ENCODE measurements around the gene KIAA0753. TPM values are rescaled to one million over a fixed set of nuclear protein-coding genes. Genes with fewer than 3 reads are reported as not detected.

Gene KIAA0753
- total RNA-seq, 1 experiment from 2014 or later, result 21.7 TPM

DNA sequence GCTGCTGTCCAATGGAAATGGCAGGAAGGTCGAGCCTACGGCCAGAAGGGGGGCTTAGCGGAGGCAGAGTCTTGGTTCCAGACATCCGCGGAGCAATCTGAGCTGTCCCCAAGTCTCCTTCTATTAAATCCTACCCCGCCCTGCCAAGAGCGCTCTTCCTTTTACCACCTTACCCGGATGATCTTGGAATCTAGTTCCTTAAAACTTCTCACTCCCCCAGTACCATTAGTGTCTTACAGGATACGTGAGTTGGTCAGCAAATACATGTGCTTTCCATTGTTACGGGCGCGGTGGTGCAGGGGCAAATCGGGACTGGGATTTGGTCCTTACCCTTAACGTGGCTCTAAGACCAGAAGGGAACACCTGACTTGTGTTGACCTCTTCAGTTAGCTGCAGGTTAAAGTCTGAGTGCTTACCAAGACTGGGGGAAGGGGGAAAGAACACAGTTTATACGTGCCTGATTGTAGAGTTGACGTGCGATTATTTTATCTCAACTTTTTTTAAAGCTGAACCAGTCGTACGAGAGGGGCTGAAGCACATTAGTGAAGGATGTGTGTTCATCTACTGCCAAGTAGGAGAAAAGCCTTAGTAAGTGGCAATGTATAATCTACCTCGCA is 844 bp upstream of the KIAA0753 start:
- DNase-seq (ENCODE audit: low spot score), result peak; percentile 54

DNA sequence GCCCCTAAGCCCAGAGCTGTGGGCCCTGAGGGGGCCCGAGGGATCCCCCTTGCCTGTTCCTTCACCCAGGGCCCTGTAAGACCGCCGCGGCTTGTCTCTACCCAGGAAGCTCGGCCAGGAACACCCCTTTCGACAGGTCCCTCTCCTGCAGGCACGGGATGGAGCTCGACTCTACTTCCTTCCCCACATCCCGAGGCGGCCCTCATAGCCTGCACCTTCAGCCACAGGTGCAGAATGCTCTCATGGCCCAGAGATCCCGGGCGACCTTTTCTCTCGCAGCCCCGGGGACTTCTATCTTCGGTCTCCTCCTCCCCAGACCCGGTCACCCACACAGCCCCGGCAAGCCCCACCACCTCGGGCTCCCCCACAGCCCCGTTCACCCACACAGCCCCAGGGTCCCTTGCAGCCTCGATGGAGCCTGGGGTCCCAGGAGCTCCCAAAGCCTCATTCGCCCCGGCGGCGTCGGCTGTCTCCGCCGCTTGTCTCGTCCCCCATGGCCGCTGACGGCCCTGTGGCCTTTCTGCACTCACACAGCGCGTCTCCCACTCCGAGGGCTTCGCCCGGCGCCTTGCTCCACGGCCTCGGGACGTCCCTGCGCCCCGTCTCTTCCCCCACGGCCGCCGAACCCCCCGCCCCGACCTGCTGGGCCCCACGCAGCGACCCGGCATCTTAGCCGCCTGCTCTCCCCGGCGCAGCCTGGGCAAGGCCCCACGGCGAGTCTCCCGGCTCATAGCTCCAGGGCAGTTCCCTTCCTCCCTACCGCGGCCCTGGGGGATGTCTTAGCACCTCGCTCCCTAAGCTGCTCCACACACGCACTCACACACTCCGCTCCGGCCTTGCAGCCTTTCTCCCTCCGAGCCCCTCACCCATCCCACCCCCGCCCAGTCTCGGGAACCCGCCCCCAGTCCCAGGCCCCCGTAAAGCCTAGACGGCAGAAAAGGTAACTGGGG is 650 bp downstream of the KIAA0753 start:
- peak; percentile 21 for DNase-seq (ENCODE audit: low spot score)

DNA sequence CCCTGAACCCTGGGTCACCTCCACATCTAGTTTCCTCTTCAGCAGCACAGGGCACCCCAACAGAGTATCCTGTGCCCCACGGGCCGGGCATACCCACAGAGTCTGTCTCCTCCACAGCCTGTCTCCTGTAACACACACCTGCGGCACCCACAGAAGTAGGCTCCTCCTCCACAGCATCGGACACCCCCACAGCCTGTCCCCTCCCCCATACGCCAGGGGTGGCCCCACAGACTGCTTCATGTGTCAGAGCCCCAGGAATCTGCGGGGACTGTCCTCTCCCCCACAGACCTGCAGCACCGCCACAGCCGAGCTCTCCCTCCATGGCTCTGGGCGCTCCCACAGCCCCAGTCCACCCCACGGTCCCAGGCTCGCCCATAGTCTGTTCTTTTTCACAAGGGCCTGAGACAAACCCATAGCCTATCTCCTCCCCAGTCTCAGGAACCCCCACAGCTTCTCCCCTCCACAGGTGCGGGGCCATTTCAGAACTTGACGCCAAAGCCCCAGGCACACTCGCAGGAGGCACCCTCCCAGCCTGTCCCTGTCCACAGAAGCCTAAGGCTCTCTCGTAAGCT is 1.4 kb downstream of the KIAA0753 start:
- DNase-seq (ENCODE audit: low spot score), result no peak

DNA sequence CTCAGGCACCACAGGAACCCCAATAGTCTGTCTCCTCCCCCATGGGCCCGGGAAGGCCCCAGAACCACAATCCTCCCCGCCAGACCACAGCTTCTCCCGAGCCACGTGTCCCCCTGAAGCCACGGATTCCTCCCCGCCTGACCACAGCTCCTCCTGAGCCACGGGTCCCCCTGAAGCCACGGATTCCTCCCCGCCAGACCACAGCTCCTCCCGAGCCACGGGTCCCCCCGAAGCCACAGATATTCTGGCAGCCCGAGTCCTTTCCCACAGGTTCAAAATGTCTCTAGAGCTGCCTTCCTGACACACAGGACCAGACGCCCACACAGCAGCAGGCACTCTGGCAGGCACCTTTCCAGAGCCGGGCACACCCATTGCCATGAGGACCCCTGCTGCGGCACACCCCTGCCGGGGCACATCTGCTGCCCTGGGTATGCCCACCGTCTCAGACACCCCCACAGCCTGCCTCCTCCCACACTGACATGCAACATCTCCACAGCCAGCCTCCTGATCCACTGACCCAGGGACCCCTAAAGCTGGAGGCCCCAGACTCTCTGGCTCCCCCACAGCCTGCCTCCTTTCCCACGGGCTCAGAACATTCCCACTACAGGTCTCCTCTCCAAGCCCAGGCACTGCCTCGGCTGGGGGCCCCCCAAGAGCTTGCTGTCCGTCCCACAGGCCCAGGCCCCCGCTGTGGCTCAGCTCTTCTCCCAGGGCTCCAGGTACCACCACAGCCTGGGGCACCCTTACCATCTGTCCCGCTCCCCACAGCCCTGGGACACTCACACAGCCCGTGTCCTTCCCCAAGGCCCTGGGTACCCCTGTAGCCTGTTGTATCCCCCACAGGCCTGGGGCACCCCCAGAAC is 2.2 kb downstream of the KIAA0753 start:
- no peak for DNase-seq (ENCODE audit: low spot score)

DNA sequence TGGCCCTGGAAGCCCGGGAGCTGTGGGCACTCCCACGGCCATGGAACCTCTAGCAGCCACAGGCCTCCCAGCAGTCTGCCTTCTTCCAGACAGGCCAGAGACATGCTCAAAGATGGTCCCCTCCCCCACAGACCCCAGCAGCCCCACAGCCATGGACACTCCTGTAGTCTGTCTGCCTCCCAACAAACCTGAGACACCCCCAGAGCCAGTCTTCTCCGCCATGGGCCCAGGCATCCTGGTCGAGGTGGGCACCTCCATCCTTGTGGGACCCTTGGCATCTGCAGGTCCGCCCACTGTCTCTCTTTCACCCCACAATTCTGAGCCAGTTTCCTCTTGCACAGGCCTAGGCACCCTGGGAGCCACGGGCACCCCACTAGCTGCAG is 3.1 kb downstream of the KIAA0753 start:
- DNase-seq (ENCODE audit: low spot score), result no peak

DNA sequence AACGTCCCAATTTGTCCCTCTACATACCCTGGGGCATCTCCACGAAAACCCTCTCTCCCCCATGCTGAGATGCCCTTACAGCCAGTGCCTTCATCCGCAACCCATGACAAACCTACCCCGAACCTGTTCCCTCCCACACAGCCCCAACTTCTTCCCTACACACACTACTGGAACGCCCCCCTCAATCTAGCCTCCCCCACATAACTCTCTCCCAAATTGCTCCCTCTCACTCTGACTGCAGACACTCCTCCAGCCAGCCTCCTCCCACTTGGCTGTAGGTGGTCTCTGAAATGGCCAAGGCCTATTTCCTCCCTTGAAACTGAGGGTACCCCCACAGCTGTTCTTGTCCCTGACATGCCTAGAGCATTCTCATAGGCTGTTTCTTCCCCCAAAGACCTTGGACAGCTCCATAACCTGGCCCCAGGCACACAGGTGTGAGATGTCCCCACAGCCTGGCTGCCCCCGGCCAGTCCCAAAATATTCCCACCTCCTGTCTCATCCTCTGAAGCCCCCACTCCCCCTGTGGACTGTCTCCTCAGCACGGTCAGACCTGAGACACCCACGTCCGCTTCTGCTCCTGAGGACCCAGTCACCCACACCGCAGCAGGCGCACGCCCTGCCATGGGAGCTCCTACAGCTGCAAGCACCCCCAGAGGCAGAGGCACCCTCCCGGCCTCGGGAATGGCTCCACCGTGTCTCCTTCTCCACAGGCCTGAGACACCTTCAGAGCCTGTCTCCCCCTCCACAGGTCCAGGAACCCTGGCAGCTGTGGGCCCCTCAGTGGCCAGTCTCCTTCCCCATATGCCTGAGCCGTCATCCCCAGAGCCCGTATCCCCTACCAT is 3.7 kb downstream of the KIAA0753 start:
- no peak for DNase-seq (ENCODE audit: low spot score)

DNA sequence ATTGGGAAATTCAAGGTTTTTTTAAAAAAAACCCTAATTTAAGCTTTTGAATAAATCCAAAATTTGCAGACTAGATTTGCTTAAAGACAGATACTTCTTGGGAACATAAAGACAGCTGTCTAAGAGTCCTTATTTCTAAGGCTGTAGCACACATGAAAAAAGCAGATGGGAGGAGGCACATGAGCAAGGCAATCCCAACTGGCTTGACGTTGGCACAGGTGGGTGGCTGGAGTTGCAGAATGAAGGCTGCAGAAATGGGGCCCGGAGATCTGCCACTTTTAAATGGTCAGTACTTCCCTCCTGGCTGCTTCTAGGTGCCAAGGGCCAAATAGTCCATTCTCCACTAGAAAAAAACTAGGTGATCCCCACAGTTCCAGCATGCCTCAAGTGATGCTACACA is 4.4 kb downstream of the KIAA0753 start:
- DNase-seq (ENCODE audit: low spot score), result no peak

DNA sequence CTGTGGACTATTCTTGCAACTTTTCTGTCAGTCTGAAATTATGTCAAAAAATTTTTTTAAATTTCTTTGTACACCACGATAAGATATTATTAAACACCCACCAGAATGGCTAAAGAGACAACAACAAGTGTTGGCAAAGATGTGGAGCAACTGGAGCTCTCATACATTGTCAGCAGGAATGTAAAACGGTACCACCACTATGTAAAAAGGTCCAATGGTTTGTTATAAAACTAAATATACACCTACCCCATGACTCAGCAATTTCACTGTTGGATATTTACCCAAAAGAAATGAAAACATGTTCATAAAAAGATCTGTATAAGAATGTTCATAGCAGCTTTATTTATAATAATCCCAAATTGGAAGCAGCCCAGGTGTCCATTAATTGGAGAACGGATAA is 7.2 kb downstream of the KIAA0753 start:
- no peak for DNase-seq (ENCODE audit: low spot score)

DNA sequence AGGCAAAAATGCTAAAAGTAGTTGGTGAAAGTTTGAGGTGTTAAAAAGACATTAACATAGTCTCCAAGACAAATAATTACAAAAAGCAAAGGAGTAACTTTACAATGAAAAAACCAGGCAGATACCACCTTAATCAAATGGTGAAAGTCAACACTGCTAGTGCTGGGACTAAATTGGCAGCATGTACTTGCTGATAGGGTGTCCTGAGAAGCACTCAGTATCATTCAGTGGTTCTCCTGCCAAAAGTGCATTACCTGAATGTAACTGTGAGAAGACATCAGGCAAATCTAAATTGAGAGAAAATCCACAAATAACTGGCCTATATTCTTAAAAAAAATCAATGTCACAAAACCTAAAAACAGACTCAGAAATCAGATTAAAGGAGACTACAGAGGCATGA is 8.0 kb downstream of the KIAA0753 start:
- DNase-seq (ENCODE audit: low spot score), result no peak

DNA sequence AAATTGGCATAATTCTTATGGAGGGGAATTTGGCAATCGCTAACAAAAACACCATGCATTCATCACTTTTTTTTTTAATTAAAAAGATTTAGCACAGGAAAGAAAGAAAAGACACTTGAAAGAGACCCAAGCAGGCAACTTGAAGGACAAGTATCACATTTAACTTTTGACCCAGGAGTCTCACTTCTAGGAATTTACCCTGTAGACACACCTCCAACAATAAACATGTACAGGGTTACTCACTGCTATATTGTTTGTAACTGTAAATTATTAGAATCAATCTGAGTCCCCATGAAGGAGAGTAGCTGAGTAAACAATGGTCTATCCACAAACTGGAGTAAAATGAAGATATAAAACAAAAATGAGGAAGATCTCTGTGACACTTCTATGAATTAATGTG is 10.1 kb downstream of the KIAA0753 start:
- no peak for DNase-seq (ENCODE audit: low spot score)

DNA sequence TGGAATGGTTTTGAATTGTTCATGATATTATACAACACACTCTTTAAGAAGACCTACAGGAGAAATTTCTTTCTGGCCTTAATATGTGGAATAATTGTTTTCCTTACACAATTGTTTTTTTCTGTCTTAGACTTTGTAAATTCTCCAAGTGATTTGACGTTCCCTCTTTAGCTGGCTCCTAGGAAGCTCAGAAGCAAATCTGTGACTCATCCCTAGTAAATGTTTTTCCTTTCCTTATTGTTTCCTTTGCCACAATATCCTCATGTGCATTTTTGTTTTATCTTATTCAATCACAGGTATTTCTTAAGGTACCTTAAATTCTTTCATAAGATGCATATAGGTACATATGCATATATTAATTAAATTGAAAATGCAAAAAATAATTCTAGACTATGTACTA is 13.5 kb downstream of the KIAA0753 start:
- DNase-seq (ENCODE audit: low spot score), result peak; percentile 19

DNA sequence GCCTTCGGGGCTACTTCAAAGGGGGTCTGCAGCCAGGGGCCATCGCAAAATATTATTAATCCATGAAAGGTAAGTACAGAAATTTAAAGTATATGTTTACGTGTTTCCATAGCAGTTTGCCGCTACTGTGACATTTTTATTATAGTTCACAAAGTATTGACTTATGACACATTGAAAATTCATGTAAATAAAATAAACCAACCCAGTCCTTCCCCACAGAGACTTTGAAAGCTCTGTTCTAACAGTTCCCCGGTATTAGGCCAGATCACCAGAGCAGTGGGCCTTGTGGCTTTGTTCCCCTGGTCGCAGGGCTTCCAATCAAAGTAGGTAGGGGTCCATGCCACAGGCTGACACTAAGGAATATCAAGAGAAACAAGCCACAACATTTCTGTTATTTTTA is 13.9 kb downstream of the KIAA0753 start:
- DNase-seq (ENCODE audit: low spot score), result no peak

DNA sequence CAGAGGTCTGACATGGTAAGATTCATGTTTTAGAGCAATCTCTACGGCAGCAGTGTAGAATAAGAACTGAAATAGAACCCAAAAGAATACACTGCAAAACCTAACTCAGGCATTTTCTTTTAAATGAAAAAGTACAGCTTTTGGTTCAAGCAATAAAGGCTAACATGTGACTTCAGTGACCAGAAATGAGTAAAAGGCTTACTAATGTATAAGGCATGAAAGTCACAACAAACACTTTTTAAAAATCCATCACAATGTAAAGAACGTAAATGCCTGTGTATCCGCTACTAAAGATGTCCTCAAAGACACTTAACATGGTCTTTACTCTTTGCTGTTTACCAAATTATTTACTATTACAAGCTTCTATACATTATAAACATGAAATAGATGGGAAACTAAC is 16.6 kb downstream of the KIAA0753 start:
- DNase-seq (ENCODE audit: low spot score), result no peak

DNA sequence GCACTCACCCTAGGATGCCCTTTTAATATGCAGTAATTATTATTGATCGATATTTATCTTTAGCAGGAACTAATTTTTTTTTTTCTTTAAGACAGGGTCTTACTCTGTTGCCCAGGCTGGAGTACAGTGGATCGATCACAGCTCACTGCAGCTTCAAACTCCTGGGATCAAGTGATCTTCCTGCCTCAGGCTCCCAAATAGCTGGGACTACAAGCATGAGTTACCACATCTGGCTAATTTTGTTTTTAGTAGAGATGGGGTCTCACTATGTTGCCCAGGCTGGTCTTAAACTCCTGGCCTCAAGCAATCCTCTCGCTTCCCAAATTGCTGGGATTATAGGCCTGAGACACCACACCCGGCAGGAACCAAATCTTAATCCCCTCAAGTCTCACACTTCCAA is 29.3 kb downstream of the KIAA0753 start:
- DNase-seq (ENCODE audit: low spot score), result no peak

DNA sequence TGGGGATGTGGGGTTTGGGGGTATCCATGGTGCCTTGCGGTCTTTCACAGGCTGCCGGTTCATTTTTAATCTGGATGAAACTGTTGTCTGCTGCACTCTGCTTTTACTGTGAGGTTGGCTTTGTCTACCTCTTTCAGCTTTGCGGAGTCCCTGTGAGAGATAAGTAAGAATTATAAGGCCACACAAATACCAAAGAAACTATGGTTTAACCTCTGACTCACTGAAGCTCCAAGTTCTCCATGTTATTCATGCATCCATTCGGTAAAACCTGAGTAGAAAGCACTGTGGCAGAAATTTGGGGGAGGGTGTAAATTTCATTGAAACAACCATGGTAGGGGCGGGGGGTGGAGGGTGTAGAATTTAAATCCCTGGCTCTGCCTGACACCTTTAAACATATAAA is 30.5 kb downstream of the KIAA0753 start:
- no peak for DNase-seq (ENCODE audit: low spot score)

DNA sequence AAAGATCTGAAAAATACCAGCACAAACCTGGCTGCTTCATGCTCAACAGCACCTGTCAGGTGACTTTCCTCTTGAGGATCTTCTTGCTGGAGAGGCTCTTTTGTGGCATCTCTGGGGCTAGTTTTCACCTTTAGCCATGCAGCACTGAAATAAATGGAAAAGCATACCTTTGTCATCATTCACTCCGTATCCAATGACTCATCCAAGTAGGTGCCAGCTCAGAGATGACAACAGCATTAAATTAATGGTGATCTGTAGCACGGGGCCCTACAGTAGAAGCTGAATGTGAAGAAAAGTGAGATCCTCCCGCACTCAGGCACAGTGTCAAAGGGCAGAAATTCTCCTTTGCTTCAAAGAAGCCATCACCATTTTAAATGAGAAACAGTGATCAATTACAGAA is 32.2 kb downstream of the KIAA0753 start:
- DNase-seq (ENCODE audit: low spot score), result peak; percentile 64

DNA sequence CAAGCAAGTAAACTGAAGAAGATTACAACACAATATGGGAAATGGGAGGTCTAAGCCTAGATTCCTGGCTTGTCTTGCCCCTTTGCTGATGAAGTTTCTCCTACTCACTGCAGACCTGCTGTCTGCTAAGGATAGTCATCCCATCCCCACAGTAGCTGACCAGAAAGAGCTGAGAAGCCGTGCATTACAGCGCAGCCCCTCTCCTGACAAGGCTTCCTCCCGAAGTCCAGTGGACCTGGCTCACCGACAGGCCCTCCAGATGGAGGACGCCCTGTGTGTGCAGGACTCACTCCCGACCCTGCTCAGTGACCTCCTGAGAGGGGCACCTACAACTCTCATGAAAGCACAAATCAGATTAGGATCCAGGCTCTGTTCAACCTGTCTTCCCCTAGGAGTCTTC is 35.4 kb downstream of the KIAA0753 start:
- no peak for DNase-seq (ENCODE audit: low spot score)

DNA sequence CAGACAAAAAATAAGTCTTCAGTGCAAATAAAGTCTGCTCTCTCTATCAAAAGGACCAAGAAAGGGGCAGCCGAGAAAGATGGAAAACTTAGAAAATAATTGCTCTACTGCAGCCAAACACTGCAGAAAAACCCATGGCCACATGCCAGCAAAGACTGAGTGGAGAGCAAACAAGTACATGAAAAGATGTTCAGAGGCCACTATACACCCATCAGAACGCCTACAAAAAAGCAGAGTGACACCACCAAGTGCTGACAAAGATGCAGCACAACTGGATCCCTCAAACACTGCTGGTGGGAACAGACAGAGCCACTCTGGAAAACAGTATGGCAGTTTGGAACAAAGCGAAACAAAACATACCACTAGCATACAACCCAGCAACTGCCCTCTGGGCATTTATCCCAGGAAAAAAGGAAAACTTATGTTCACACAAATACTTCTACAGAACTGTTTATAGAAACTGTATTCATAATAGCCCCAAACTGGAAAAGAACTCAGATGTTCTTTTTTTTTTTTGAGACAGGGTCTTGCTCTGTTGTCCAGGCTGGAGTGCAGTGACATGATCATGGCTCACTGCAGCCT is 36.7 kb downstream of the KIAA0753 start:
- no peak for DNase-seq (ENCODE audit: low spot score)

DNA sequence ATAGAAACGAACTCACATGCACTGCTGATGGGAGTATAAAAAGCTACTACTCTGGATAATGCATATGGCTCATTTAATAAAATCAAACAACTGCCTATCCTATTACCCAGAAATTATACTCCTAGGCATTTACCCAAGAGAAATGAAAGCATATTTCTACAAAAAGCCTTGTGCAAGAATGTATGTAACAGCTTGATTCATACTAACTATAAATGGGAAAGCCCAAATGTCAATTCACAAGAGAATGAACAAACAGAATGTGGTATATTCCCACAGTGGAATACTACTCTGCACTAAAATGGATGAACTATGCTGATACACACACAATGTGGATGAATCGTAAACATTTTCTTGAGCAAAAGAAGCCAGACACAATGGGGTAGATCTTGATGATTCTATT is 38.4 kb downstream of the KIAA0753 start:
- DNase-seq (ENCODE audit: low spot score), result no peak

DNA sequence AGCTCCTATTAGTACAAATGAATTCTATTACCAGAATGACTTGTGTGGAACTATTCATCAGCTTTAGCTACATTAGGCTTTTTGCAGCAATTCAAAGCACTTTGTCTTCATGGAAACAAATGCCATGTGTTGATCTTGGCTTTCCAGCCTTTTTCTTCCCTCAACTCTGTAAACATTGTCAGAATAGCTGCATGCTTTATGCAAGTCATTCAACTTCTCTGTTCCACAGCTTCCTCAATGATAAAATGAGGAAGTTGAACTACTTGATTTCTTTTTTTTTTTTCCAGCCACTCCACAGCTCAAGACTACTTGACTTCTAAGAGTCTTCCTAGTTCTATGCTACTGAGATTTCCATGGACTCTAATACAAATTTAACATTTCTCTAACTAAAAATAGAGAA is 41.1 kb downstream of the KIAA0753 start:
- DNase-seq (ENCODE audit: low spot score), result no peak

DNA sequence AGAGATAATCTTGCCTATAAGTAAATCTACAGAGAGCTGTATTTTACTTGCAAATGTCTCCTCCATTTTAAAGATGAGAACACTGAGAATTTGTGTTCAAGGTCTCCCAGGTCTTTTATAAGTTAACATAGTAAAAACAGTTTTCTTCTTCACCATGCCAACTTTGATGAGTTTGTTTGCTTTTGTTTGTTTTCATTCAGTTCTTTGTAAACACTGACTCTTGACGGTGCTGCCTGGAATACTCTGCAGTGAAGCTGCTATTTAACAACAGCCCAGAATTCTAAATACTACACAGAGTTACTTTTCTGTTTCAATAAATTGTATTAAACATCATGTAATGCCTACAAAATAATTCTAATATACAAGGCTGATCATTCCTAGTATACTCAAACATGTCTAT is 42.8 kb downstream of the KIAA0753 start:
- DNase-seq (ENCODE audit: low spot score), result no peak
